ENCODE results near the gene AMY1C.
"Not testable (repeated sequence)": the region's sequence is repeated elsewhere in the genome, so short reads cannot be mapped to it uniquely, and the experiment has no call there.

The AMY1C gene

DNA sequence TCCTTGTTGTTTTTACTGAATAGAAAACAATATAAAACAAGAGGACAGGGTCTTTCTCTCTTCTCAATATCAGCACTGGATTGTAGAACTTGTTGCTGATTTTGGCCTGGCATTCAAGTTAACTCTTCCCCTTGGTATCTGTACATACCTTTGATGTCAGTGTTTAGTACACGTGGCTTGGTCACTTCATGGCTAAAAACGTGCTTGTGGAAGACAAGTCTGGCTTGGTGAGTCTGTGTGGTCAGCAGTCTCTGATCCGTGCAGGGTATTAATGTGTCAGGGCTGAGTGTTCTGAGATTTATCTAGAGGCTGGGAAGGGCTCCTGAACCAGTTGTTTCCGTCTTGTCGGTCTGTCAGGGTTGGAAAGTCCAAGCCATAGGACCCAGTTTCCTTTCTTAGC, at the start of gene AMY1C:
TSS of gene AMY1C (plus strand) at position 301 of the 400 bp plus-strand sequence. CDS start 572 bp downstream, outside the sequence.
- DNase-seq: not testable (repeated sequence)

DNA sequence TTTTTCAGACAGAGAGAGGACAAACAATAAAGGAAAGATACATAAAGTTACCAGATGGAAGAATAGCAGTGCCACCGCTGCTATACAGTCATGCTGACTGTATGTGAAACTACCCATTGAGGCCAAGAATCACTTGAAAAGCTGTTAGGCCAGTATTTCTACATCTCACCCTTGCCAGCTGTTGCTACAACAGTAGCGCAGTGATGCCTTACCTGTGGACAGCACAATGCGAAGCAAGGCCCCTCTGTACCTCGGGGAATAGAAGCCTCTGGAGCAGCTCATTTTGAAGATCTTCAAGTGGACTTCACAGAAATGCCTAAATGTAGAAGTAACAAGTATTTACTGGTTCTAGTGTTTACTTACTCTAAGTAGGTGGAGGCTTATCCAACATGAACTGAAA, 49.0 kb upstream of the AMY1C start:
- not testable (repeated sequence) for DNase-seq

DNA sequence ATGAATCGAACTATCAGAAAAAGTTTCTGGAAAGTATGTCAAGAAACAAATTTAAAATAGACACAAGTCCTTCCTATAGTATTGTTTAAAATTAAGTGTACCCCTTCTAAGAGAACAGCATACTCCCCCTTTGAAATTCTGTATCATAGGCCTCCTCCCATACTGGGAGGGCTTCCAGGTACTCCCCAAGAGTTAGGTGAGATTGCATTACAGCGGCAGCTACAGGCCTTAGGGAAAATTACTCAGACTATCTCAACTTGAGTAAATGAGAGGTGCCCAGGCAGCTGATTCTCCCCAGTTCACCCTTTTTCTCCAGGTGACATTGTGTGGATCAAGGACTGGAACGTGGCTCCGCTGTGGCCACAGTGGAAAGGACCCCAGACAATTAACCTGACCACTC, 48.4 kb upstream of the AMY1C start:
- DNase-seq: not testable (repeated sequence)

DNA sequence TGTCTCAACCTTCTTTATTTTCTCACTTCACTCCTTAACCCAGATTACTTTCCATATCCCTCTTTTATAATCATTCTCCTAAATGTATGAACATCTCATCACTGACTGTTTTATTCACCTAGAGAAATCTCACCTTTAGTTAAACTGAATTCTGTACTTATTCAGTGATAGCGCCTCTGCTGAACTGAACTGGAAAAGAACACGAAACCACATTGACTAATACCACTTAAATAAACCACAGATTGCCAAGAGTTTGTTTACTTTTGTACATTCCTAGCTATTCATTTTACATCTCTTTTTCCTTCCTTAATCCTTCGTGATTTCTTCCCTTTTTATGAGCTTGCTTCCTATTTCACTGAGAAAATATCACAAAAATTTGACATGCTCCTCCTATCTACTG, 42.0 kb upstream of the AMY1C start:
- not testable (repeated sequence) for DNase-seq

DNA sequence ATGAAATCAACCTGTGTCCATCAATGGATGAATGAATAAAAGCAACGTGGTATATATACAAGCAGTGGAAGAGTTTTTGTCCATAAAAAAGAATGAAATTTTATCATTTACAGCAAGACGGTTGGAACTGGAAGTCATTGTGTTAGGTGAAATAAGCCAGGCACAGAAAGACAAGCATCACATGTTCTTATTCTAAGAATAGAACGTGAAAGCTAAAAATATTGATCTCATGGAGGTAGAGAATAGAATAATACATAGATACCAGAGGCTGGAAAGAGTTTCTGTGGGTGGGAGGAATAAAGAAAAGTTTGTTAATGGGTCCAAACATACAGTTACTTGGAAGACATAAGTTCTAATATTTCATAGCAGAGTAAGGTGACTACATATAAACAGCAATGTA, 39.3 kb upstream of the AMY1C start:
- not testable (repeated sequence) for DNase-seq

DNA sequence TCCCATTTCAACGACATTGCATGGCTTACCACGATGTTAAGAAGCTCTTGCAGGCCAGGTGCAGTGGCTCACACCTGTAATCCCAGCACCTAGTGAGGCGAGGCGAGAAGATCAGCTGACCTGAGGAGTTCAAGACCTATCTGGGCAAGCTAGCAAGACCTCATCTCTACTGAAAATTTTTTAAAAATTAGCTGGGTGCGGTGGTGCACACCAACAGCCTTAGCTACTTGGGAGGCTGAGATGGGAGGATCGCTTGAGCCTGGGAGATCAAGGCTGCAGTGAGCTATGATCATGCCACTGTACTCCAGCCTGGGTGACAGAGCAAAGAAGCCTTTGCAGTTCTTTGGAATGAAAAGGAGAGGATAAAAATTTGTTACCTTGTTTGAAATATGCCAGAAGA, 32.3 kb upstream of the AMY1C start:
- DNase-seq: not testable (repeated sequence)

DNA sequence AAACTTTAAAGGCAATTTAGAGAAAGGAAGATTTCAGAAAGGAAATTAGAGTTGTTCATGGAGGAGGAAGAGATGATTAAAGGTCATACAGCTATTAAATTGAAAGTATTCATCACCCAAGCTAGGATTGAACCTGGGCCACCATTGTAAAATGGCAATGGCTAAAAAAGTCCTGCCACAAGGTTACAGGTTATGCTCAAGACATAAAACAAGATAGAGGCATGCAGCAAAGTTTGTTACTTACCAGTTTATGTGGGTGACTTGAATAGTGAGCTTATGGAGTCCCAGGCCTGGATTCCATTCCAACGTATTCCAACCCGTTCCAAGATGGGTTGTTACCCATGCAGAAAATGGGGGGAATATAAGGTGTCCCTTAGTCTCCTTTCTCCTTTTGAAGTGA, 28.2 kb upstream of the AMY1C start:
- DNase-seq: not testable (repeated sequence)

DNA sequence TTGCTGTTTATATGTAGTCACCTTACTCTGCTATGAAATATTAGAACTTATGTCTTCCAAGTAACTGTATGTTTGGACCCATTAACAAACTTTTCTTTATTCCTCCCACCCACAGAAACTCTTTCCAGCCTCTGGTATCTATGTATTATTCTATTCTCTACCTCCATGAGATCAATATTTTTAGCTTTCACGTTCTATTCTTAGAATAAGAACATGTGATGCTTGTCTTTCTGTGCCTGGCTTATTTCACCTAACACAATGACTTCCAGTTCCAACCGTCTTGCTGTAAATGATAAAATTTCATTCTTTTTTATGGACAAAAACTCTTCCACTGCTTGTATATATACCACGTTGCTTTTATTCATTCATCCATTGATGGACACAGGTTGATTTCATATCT, 14.4 kb upstream of the AMY1C start:
- DNase-seq: not testable (repeated sequence)

DNA sequence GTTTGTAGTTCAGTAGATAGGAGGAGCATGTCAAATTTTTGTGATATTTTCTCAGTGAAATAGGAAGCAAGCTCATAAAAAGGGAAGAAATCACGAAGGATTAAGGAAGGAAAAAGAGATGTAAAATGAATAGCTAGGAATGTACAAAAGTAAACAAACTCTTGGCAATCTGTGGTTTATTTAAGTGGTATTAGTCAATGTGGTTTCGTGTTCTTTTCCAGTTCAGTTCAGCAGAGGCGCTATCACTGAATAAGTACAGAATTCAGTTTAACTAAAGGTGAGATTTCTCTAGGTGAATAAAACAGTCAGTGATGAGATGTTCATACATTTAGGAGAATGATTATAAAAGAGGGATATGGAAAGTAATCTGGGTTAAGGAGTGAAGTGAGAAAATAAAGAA, 11.7 kb upstream of the AMY1C start:
- not testable (repeated sequence) for DNase-seq

DNA sequence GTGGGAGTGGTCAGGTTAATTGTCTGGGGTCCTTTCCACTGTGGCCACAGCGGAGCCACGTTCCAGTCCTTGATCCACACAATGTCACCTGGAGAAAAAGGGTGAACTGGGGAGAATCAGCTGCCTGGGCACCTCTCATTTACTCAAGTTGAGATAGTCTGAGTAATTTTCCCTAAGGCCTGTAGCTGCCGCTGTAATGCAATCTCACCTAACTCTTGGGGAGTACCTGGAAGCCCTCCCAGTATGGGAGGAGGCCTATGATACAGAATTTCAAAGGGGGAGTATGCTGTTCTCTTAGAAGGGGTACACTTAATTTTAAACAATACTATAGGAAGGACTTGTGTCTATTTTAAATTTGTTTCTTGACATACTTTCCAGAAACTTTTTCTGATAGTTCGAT, 5.2 kb upstream of the AMY1C start:
- not testable (repeated sequence) for DNase-seq

DNA sequence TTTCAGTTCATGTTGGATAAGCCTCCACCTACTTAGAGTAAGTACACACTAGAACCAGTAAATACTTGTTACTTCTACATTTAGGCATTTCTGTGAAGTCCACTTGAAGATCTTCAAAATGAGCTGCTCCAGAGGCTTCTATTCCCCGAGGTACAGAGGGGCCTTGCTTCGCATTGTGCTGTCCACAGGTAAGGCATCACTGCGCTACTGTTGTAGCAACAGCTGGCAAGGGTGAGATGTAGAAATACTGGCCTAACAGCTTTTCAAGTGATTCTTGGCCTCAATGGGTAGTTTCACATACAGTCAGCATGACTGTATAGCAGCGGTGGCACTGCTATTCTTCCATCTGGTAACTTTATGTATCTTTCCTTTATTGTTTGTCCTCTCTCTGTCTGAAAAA, 4.7 kb upstream of the AMY1C start:
- DNase-seq: not testable (repeated sequence)

DNA sequence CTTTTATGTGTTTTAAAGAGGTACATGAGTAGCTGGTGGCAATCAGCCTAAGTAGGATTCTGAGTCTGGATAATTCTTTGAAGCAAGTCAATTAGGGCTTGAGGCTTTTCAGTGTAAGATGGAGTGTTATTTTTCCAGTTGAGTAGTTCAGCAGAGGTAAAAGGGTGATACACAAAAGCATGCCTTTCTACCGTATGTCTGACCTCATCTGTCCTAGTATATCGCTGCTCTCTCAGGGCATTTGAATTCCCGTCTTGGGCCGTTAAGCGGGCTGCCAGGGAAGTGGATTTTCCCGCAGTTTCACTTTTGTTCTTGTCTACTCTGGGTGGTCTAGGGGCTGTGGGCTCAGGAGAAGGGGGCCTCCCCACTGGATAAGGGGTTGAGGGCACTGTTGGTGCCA, 1.4 kb upstream of the AMY1C start:
- not testable (repeated sequence) for DNase-seq

DNA sequence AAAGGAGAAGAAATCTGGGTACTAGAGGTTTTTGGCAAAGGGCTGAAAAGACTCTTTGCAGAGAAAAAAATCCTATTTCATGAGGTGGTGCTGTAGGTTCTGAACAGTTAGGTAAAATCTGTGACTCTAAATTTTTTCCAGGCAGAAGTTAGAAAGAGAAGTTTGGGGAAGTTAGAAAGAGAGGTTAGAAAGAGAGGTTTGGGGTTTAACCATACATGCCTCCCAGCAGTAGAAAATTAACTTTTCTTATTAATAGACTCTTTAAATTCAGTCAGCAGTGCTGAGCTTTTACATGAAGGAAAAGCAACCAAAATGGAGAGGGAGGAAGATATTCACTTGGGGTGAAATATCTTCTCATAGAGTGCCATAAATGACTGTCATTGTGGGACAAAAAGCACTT, 12.2 kb downstream of the AMY1C start:
- no peak for DNase-seq

DNA sequence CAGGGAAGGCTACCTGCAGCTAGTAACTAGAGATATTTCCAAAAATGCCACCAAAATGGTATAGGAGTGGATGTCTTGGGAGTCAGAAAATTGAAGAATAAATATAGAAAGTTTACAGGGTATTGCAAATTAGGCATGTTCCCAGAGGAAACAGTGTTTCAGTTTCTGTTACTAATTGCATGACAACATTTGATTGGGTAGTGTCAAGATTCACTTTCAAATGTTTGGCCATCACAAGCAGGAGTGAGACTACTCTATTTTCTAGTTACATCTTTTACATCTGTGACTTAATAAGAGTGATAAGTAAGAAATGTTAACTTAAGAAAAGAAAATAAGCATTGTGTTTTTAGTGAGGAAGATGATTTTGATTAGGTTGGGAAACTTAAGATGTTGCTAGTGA, 30.2 kb downstream of the AMY1C start:
- DNase-seq: no peak

DNA sequence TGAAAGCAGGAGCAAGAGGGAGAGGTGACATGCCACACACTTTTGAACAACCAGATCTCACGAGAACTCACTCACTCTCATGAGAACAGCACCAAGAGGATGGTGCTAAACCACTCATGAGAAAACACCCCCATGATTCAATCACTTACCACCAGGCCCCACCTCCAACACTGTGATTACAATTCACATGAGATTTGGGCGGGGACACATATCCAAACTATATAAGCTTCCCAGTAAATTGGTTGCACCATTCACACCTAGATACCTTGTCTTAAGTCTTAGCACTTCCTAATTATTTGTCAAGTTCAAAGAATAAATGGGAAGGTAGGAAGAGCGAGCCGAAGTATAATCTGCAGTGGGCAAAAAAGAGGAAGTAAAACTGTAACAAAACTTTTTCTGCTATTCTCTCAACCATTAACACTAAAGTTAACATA, 34.3 kb downstream of the AMY1C start:
- no peak for DNase-seq

DNA sequence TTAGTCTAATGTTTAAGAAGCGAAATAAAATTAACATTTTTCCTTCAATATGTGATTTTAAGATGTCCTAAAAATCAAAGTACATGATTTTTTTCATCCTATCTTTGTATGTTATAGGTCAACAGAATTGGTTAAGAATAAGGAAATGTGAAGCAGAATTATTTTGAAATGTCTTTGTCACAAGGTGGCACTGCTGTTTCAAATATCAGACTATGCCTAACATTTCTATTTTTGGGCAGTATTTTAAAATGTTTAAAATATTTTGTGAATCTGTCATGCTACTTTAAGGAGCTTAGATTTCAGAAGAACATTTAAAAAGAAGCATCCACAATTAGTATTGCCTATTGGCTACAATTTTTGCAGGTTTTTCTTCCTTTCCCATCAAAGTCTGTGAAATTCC, 38.7 kb downstream of the AMY1C start:
- no peak for DNase-seq

DNA sequence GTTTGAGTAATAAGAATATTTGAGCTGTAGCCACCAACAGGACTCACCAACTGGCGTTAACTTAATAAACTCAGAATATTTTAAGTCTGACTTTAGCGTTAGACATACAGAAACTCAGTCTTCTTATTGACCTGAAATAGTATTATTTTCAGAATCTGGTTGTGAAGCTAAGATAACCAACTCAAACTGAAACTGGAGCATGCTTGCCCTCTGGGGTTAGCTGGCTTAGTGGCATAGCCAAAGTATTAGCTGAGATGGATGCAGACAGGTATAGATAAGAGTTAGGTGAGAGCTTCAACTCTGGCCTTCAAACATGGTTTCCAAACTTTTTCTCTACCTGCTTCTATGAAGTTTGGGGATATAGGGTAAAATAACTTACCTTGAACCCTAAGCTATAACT, 40.5 kb downstream of the AMY1C start:
- DNase-seq: no peak
